Cardiac muscle cell (in vitro differentiated cells and primary cell): ENCODE results near the gene ZNF397. TPM values are rescaled to one million over a fixed set of nuclear protein-coding genes. Genes with fewer than 3 reads are reported as not detected.

Experiments used
- DNase-seq, 2 donors: peaks; one replicate each; pipeline versions ENCODE4 v3.0.0 to v3.0.0-alpha.2; 2010 to 2017; ENCODE audit warnings: low read depth in 1 of 2, low spot score in 1 of 2
- H3K27ac ChIP-seq: fragments of 200-600 bp; sonication (generic); 2 replicates; pipeline ENCODE4 v1.5.1; 2016
- H3K27me3 ChIP-seq: fragments of 200-600 bp; sonication (generic); 2 replicates; pipeline ENCODE4 v1.6.0; 2016; ENCODE audit warnings: control low read depth
- H3K36me3 ChIP-seq: fragments of 200-600 bp; sonication (generic); 2 replicates; pipeline ENCODE4 v1.5.1; 2016; ENCODE audit warnings: control low read depth
- H3K4me1 ChIP-seq: fragments of 200-600 bp; sonication (generic); 2 replicates; pipeline ENCODE4 v1.8.1; 2017; ENCODE audit warnings: low read depth, mild to moderate bottlenecking, mixed run types
- H3K4me3 ChIP-seq: fragments of 200-600 bp; sonication (generic); 2 replicates; pipeline ENCODE4 v1.5.1; 2016; ENCODE audit warnings: mild to moderate bottlenecking
- H3K9me3 ChIP-seq: fragments of 200-600 bp; sonication (generic); 2 replicates; pipeline ENCODE4 v1.5.1; 2017; ENCODE audit warnings: low read depth, mild to moderate bottlenecking, control low read depth
- polyA plus RNA-seq: library from polyadenylated mRNA; unstranded; fragments of >200 nt; fragmentation: Nextera tagmentation; extraction: Ambion mirVana; gene quantifications from 2 replicates; pipeline ENCODE4 v1.2.1, GENCODE V29; 2016
- total RNA-seq: library from RNA; depleted of rRNA; stranded (reverse); fragments of >200 nt; gene quantifications from 2 replicates; pipeline ENCODE4 v1.2.3, GENCODE V29; 2016
- TF ChIP-seq, protein P1 (sequence below): IDR thresholded peaks from 2 replicates; pipeline ENCODE4 v1.5.1; 2012; ENCODE audit warnings: low read depth, mild to moderate bottlenecking, low read length

ZNF397 gene
- total and polyA plus RNA-seq, 2 experiments from 2014 or later, result 10.2 to 21.5 TPM

DNA sequence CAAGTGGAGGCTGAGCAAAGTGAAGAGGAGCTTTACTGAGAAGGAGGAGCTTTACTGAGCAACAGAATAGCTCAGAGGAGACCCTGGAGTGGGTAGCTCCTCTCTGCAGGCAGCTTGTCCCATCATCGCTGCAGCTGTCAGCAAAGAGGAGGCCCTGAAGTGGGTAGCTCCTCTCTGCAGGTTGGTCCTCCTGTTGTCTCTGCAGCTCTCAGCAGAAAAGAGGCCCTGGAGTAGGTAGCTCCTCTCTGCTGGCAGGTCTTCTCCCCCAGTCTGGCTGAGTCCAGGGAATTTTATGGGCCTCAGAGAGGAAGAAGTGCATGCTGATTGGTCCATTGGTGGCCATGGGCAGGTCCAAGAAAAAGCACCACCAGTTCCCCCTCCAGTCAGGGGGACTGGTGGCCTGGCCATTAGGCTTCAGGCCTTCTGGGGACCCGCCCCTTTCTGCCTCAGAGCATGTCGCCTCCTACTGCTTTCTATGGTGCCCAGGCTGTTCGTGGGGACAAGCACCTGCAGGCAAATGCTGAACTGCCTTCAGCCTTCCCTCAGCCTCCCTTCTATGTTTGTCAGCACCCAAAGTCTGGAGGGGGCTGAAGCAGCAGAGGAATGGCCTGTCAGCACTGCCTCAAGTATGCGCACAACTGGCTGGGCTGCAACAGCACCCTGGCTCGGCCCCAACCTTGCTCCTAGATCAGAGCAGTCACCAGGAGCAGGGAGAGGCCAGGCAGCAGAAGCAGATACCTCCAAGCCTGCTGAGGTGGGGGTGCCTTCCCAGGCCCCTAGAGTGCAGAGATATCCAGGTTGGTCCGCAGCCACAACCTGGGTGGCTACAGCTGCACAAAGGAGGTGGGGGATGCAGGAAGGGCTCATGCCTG, 43.3 kb downstream of the ZNF397 start:
- no peak overlapping the region for H3K4me3 ChIP-seq
- no peaks in the 10 kb centered on the region for H3K27me3 ChIP-seq
- H3K9me3 ChIP-seq, result no peaks in the 10 kb centered on the region
- H3K36me3 ChIP-seq, result no peaks in the 10 kb centered on the region
- TF ChIP-seq, protein P1, sequence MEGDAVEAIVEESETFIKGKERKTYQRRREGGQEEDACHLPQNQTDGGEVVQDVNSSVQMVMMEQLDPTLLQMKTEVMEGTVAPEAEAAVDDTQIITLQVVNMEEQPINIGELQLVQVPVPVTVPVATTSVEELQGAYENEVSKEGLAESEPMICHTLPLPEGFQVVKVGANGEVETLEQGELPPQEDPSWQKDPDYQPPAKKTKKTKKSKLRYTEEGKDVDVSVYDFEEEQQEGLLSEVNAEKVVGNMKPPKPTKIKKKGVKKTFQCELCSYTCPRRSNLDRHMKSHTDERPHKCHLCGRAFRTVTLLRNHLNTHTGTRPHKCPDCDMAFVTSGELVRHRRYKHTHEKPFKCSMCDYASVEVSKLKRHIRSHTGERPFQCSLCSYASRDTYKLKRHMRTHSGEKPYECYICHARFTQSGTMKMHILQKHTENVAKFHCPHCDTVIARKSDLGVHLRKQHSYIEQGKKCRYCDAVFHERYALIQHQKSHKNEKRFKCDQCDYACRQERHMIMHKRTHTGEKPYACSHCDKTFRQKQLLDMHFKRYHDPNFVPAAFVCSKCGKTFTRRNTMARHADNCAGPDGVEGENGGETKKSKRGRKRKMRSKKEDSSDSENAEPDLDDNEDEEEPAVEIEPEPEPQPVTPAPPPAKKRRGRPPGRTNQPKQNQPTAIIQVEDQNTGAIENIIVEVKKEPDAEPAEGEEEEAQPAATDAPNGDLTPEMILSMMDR, result no peak
- no peaks in the 10 kb centered on the region for H3K4me1 ChIP-seq
- H3K27ac ChIP-seq, result no peak overlapping the region
- DNase-seq, result no peak

DNA sequence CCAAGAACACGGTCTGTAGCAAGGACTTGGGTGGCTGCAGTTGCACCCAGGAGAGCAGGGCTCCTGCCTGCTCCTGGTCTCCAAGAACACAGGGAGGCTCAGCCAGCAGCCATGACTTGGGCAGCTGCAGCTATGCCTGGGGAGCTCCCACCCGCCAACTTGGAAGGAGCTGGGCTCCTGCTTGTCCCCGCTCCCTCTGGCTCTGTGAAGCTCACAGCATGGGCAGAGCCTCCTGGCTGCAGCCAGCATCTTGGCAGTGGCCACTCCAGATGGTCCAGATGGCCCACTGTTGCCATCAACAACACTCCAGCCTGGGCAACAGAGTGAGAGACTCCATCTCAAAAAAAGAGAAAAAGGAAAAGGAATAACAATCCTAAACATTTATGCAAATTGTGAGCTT, 44.0 kb downstream of the ZNF397 start:
- Histone ChIP-seq H3K9me3 (no peaks in the 10 kb centered on the region), H3K4me3 (no peak overlapping the region)

DNA sequence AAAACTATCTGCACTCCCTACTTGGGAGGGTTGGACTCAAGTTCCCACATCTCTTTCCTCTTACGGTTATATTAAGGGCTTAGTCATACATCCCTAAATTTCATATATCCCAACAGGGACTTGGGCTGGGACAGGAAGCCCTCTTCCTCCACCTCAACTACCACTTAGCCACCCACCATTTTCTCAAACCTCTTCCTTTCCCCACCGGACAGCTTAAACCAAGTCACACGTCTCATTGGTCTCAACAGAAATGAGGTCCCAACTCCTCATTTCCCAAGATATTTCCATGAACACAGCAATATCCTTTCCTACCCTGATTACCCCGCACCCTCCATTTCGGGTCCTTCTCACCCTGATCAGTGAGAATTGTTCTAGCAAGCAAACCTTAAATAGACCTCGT, 48.5 kb downstream of the ZNF397 start:
- H3K9me3 ChIP-seq, result no peaks in the 10 kb centered on the region
- TF ChIP-seq, protein P1, result no peak
- no peaks in the 10 kb centered on the region for H3K27me3 ChIP-seq
- H3K27ac ChIP-seq, result peak overlapping the region; percentile 84
- peak overlapping the region; percentile 67 for H3K4me3 ChIP-seq
- H3K36me3 ChIP-seq, result no peaks in the 10 kb centered on the region
- no peaks in the 10 kb centered on the region for H3K4me1 ChIP-seq
- peak; percentile 1 to 20 for DNase-seq

More for the DNA sequence above, 44.0 kb downstream of the ZNF397 start:
- H3K36me3 ChIP-seq, result no peaks in the 10 kb centered on the region
- no peaks in the 10 kb centered on the region for H3K4me1 ChIP-seq
- no peaks in the 10 kb centered on the region for H3K27me3 ChIP-seq
- DNase-seq, result no peak
- TF ChIP-seq, protein P1, result no peak
- H3K27ac ChIP-seq, result no peak overlapping the region

DNA sequence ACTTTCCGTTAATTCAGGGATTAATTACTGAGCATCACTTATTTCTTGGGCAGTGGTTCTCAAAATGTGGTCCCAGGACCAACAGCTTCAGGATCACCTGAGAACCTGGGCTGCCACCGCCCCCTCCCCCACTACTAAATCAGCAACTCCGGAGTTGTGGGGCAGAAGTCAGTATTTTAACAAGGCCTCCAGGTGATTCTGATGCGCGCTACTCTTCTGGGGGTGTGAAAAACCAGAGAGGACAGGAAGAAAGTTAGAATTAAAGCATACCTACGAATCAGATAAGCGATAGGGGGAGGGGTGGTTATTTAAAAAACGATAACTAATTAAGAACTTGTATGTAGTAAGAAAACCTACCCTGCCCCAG, 48.9 kb downstream of the ZNF397 start:
- Histone ChIP-seq H3K36me3 (peaks cover 3% of the 10 kb centered on the region), H3K9me3 (no peaks in the 10 kb centered on the region), H3K27me3 (no peaks in the 10 kb centered on the region), H3K27ac (peak overlapping the region; percentile 84), H3K4me3 (peak overlapping the region; percentile 67), H3K4me1 (no peaks in the 10 kb centered on the region)
- DNase-seq, result no peak
- TF ChIP-seq, protein P1, result no peak

DNA sequence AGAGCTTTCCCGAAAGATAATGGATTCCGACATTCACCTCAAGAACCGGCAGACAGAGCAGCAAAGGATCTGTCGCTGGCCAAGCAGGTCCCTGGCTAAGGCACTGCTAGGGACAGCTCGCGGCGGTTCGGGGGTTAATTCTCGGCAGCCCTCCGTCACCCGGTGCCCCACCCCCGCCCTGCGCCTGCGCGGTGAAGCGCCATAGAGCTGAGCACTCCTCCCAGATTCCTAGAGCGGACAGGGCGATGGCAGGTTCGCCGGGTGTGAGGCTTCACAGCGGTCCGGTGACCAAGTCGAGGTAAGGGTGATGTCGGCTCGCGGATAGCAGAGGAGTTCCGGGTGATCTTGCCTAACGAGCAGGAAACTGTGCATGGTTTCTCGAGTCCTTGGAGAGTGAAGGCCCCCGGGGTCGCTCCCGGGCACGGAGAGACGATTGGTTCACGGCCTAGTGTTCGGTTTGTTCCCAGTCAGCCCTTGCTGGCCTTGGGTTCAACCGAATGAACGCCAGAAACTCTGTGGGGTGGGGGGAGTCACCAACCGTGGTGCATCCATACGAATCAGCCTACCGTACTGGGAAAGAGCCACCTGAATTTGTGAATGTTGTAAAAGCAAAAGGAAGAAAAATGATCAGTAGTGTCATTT, 49.4 kb downstream of the ZNF397 start, which contains the start of gene ZSCAN30:
Gene ZSCAN30, minus strand, starts transcription at position 136 of the 642 bp plus-strand sequence. CDS start 25,877 bp downstream, outside the sequence.
- peak within 1 kb of the TSS; percentile 84 for H3K27ac ChIP-seq
- H3K9me3 ChIP-seq, result no peaks in the 10 kb centered on the region
- no peaks in the 10 kb centered on the region for H3K4me1 ChIP-seq
- H3K27me3 ChIP-seq, result no peaks in the 10 kb centered on the region
- peak within 1 kb of the TSS; percentile 67 for H3K4me3 ChIP-seq
- DNase-seq, result peak; percentile 95 to 97
- peaks cover 4% of the 10 kb centered on the region for H3K36me3 ChIP-seq
- TF ChIP-seq, protein P1, result no peak
